Measurements from ENCODE around the gene ZXDA. TPM values are rescaled to one million over a fixed set of nuclear protein-coding genes. Genes with fewer than 3 reads are reported as not detected.
"Not testable (repeated sequence)": the region's sequence is repeated elsewhere in the genome, so short reads cannot be mapped to it uniquely, and the experiment has no call there.

Gene ZXDA, protein sequence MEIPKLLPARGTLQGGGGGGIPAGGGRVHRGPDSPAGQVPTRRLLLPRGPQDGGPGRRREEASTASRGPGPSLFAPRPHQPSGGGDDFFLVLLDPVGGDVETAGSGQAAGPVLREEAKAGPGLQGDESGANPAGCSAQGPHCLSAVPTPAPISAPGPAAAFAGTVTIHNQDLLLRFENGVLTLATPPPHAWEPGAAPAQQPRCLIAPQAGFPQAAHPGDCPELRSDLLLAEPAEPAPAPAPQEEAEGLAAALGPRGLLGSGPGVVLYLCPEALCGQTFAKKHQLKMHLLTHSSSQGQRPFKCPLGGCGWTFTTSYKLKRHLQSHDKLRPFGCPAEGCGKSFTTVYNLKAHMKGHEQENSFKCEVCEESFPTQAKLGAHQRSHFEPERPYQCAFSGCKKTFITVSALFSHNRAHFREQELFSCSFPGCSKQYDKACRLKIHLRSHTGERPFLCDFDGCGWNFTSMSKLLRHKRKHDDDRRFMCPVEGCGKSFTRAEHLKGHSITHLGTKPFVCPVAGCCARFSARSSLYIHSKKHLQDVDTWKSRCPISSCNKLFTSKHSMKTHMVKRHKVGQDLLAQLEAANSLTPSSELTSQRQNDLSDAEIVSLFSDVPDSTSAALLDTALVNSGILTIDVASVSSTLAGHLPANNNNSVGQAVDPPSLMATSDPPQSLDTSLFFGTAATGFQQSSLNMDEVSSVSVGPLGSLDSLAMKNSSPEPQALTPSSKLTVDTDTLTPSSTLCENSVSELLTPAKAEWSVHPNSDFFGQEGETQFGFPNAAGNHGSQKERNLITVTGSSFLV
- 1 to 10 TPM in 2 of 4 donors, under 1 TPM in 2; 0.45 to 4.3 (median 0.81) TPM for polyA plus RNA-seq
- long read RNA-seq, donor 1, full-length matches to known transcripts: 10 of 10 reads
- long read RNA-seq, donor 1, partial matches to known transcripts: 0 of 10 reads
- long read RNA-seq, donor 1, other reads (novel, unspliced or antisense): 0 of 10 reads
- long read RNA-seq, donor 2, full-length matches to known transcripts: 4 of 4 reads
- long read RNA-seq, donor 2, partial matches to known transcripts: 0 of 4 reads
- long read RNA-seq, donor 2, other reads (novel, unspliced or antisense): 0 of 4 reads
- long read RNA-seq, donor 3, full-length matches to known transcripts: 8 of 8 reads
- long read RNA-seq, donor 3, partial matches to known transcripts: 0 of 8 reads
- long read RNA-seq, donor 3, other reads (novel, unspliced or antisense): 0 of 8 reads
- long read RNA-seq, donor 4: 0 reads
- long read RNA-seq, donor 5: 0 reads
- long read RNA-seq, donor 6, full-length matches to known transcripts: 7 of 7 reads
- long read RNA-seq, donor 6, partial matches to known transcripts: 0 of 7 reads
- long read RNA-seq, donor 6, other reads (novel, unspliced or antisense): 0 of 7 reads
- long read RNA-seq, donor 7, full-length matches to known transcripts: 3 of 3 reads
- long read RNA-seq, donor 7, partial matches to known transcripts: 0 of 3 reads
- long read RNA-seq, donor 7, other reads (novel, unspliced or antisense): 0 of 3 reads
- long read RNA-seq, donor 8: 0 reads
- long read RNA-seq, donor 9: 0 reads
- long read RNA-seq, donor 10, full-length matches to known transcripts: 6 of 6 reads
- long read RNA-seq, donor 10, partial matches to known transcripts: 0 of 6 reads
- long read RNA-seq, donor 10, other reads (novel, unspliced or antisense): 0 of 6 reads

DNA sequence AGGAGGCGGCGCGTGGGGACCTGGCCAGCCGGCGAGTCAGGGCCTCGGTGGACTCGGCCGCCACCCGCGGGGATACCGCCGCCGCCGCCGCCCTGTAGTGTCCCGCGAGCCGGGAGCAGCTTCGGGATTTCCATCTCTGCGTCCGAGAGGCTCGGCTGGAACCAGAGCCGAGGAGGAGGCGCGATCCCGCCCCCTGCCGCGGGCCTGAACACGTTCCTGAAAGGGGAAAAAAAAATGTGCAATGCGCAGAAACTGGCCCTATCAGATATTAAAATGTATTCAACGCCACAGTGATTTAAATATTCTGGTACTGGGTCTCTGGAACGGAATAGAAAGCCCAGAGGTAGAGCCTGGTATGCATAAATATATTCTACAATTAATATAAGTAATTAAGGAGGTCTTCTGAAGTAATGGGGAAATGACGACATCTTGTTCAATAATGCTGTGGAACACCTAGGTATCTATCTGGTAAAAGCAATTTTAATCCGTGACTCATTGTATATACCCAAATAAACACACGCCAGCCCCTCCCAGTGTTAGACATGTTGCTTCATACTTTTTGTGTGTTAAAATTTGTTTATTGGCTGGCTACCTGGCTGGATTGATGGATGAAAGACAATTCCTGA is at the start of gene ZXDA:
Gene ZXDA (minus strand): TSS at position 172 of the 626 bp plus-strand sequence. CDS start 38 bp downstream, at position 134.
- WGBS, 3 donors: 0 to 31% (median 9%) methylated on average over 6 to 16 of the region's 35 CpGs
- peak; percentile 1 to 38 for DNase-seq
- peak; percentile 39 for FAIRE-seq
- H3K4me1 ChIP-seq (ENCODE audit: control insufficient read depth in 3 of 3, insufficient read depth in 2 of 3, low read depth in 1 of 3, low read length in 2 of 3); H3K9me3 ChIP-seq (ENCODE audit: control insufficient read depth in 2 of 2, insufficient read depth in 1 of 2, low read depth in 1 of 2, low read length in 1 of 2); H3K36me3 ChIP-seq (ENCODE audit: control insufficient read depth in 3 of 3, insufficient read depth in 2 of 3, low read depth in 1 of 3, low read length in 3 of 3); H3K27me3 ChIP-seq (ENCODE audit: control insufficient read depth in 3 of 3, insufficient read depth in 3 of 3, low read length in 3 of 3): not testable (repeated sequence)
- Histone ChIP-seq H3K27ac (ENCODE audit: low read depth in 1 of 3, low read length in 2 of 3) (peak within 1 kb of the TSS; percentile 66 to 90 (median 75)), H3K4me3 (ENCODE audit: low read depth in 1 of 3, low read length in 3 of 3) (peak within 1 kb of the TSS; percentile 29 to 46 (median 35))

- Histone ChIP-seq H3K9me3 (ENCODE audit: control insufficient read depth in 2 of 2, insufficient read depth in 1 of 2, low read depth in 1 of 2, low read length in 1 of 2) (peaks cover 0 to 18% of the 10 kb centered on the region in 2 donors), H3K4me3 (ENCODE audit: low read depth in 1 of 3, low read length in 3 of 3) (no peak overlapping the region), H3K27me3 (ENCODE audit: control insufficient read depth in 3 of 3, insufficient read depth in 3 of 3, low read length in 3 of 3) (no peaks in the 10 kb centered on the region), H3K27ac (ENCODE audit: low read depth in 1 of 3, low read length in 2 of 3) (peak overlapping the region in 1 of 3 donors; percentile 11), H3K4me1 (ENCODE audit: control insufficient read depth in 3 of 3, insufficient read depth in 2 of 3, low read depth in 1 of 3, low read length in 2 of 3) (no peaks in the 10 kb centered on the region), H3K36me3 (ENCODE audit: control insufficient read depth in 3 of 3, insufficient read depth in 2 of 3, low read depth in 1 of 3, low read length in 3 of 3) (no peaks in the 10 kb centered on the region)
- no peak for FAIRE-seq
- 29 to 38% (median 32%) methylated on average over 1 of the region's 1 CpG for WGBS, 3 donors
- no peak for DNase-seq
These were observed 42.0 kb upstream of the ZXDA start for GRCh38 chrX:57952320-57952678.

DNA sequence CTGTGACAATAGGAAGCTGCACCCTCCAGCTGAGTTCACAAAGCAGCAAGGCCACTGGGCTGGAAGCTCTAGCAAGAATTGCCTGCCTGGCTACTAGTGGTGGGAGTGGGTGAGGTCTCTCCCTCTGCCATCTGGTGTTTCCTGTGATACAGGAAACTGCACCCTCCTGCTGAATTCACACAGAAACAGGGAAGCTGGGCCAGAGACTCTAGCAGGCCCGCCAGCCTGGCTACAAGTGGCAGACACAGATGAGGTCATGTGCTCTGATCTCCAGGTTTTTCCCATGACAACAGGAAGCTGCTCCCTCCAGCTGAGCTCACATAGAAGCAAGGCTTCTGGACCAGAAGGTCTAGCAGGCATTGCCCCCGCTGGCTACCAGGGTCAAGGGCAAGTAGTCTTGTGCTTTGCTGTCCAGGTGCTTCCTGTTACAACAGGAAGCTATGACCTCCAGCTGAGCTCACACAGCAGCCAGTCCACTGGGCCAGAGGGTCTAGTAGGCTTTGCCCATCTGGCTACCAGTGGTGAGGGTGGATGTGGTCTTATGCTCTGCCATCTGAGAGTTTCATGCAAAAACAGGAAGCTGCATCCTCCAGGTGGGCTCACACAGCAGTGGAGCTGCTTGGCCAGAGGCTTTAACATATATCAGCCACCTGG is 41.5 kb upstream of the ZXDA start:
- FAIRE-seq (no peak), DNase-seq (no peak)
- 36 to 60% (median 52%) methylated on average over 2 of the region's 2 CpGs for WGBS, 3 donors

DNA sequence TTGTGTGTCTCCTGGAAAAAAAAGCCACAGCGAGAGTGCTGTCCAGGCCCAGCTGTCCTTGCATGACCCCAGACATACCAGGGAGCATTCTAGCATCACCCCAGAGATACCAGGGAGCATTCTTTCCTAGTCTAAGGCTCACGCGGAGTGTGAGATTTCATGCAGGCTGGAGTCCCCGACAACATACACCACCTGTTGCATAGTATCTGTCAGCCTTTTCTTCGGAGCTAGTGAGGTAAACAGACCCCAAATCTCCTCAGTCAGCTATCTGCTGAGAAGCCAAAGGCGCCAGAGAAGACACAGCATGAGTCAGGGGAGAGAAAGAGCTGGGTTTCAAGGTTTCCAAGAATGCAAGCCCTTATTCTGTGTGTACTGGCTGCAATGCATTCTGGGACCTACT is 23.1 kb upstream of the ZXDA start:
- no peaks in the 10 kb centered on the region for H3K4me1 ChIP-seq (ENCODE audit: control insufficient read depth in 3 of 3, insufficient read depth in 2 of 3, low read depth in 1 of 3, low read length in 2 of 3)
- WGBS, 3 donors: 62 to 69% (median 63%) methylated on average over 6 of the region's 6 CpGs
- H3K27me3 ChIP-seq (ENCODE audit: control insufficient read depth in 3 of 3, insufficient read depth in 3 of 3, low read length in 3 of 3): no peaks in the 10 kb centered on the region
- DNase-seq (no peak), FAIRE-seq (no peak)
- no peak overlapping the region for H3K27ac ChIP-seq (ENCODE audit: low read depth in 1 of 3, low read length in 2 of 3)
- no peak overlapping the region for H3K4me3 ChIP-seq (ENCODE audit: low read depth in 1 of 3, low read length in 3 of 3)
- H3K36me3 ChIP-seq (ENCODE audit: control insufficient read depth in 3 of 3, insufficient read depth in 2 of 3, low read depth in 1 of 3, low read length in 3 of 3): no peaks in the 10 kb centered on the region
- no peaks in the 10 kb centered on the region for H3K9me3 ChIP-seq (ENCODE audit: control insufficient read depth in 2 of 2, insufficient read depth in 1 of 2, low read depth in 1 of 2, low read length in 1 of 2)

More for the DNA sequence above, 41.5 kb upstream of the ZXDA start:
- Histone ChIP-seq H3K36me3 (ENCODE audit: control insufficient read depth in 3 of 3, insufficient read depth in 2 of 3, low read depth in 1 of 3, low read length in 3 of 3) (no peaks in the 10 kb centered on the region), H3K4me3 (ENCODE audit: low read depth in 1 of 3, low read length in 3 of 3) (no peak overlapping the region), H3K27me3 (ENCODE audit: control insufficient read depth in 3 of 3, insufficient read depth in 3 of 3, low read length in 3 of 3) (no peaks in the 10 kb centered on the region), H3K4me1 (ENCODE audit: control insufficient read depth in 3 of 3, insufficient read depth in 2 of 3, low read depth in 1 of 3, low read length in 2 of 3) (no peaks in the 10 kb centered on the region), H3K9me3 (ENCODE audit: control insufficient read depth in 2 of 2, insufficient read depth in 1 of 2, low read depth in 1 of 2, low read length in 1 of 2) (peaks cover 0 to 18% of the 10 kb centered on the region in 2 donors), H3K27ac (ENCODE audit: low read depth in 1 of 3, low read length in 2 of 3) (peak overlapping the region in 1 of 3 donors; percentile 54)

GRCh38 chrX:57932266-57932665 is 22.0 kb upstream of the ZXDA start:
- H3K9me3 ChIP-seq (ENCODE audit: control insufficient read depth in 2 of 2, insufficient read depth in 1 of 2, low read depth in 1 of 2, low read length in 1 of 2): no peaks in the 10 kb centered on the region

DNA sequence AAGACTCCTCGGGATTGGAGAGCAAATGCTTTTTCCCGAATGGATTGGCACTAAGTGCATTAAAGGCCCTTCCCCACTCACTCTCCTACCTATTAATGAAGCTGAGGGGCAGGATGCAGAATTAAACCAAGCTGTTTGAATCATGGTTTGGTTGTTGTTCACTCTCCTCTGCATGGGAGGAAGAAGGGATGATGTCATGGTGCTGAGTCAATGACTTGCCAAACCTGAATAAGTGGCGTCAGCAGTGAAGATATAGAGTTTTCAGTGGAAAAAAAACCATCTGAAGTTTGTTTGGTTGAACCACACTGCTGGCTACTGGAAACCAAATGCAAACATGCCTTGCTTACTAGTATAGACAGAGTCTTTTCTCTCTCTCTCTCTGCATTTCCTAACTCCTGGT is 19.8 kb upstream of the ZXDA start:
- 37 to 57% (median 41%) methylated on average over 3 of the region's 3 CpGs for WGBS, 3 donors
- H3K4me3 ChIP-seq (ENCODE audit: low read depth in 1 of 3, low read length in 3 of 3): no peak overlapping the region
- no peaks in the 10 kb centered on the region for H3K4me1 ChIP-seq (ENCODE audit: control insufficient read depth in 3 of 3, insufficient read depth in 2 of 3, low read depth in 1 of 3, low read length in 2 of 3)
- no peaks in the 10 kb centered on the region for H3K27me3 ChIP-seq (ENCODE audit: control insufficient read depth in 3 of 3, insufficient read depth in 3 of 3, low read length in 3 of 3)
- no peak overlapping the region for H3K27ac ChIP-seq (ENCODE audit: low read depth in 1 of 3, low read length in 2 of 3)
- no peaks in the 10 kb centered on the region for H3K36me3 ChIP-seq (ENCODE audit: control insufficient read depth in 3 of 3, insufficient read depth in 2 of 3, low read depth in 1 of 3, low read length in 3 of 3)
- FAIRE-seq (no peak), DNase-seq (no peak)
- no peaks in the 10 kb centered on the region for H3K9me3 ChIP-seq (ENCODE audit: control insufficient read depth in 2 of 2, insufficient read depth in 1 of 2, low read depth in 1 of 2, low read length in 1 of 2)

More at GRCh38 chrX:57932266-57932665, 22.0 kb upstream of the ZXDA start:
- no peak for FAIRE-seq
- Histone ChIP-seq H3K27me3 (ENCODE audit: control insufficient read depth in 3 of 3, insufficient read depth in 3 of 3, low read length in 3 of 3) (no peaks in the 10 kb centered on the region), H3K27ac (ENCODE audit: low read depth in 1 of 3, low read length in 2 of 3) (no peak overlapping the region), H3K4me3 (ENCODE audit: low read depth in 1 of 3, low read length in 3 of 3) (no peak overlapping the region), H3K4me1 (ENCODE audit: control insufficient read depth in 3 of 3, insufficient read depth in 2 of 3, low read depth in 1 of 3, low read length in 2 of 3) (no peaks in the 10 kb centered on the region), H3K36me3 (ENCODE audit: control insufficient read depth in 3 of 3, insufficient read depth in 2 of 3, low read depth in 1 of 3, low read length in 3 of 3) (no peaks in the 10 kb centered on the region)
- 22 to 44% (median 41%) methylated on average over 2 of the region's 2 CpGs for WGBS, 3 donors
- DNase-seq: no peak

- no peaks in the 10 kb centered on the region for H3K27me3 ChIP-seq (ENCODE audit: control insufficient read depth in 3 of 3, insufficient read depth in 3 of 3, low read length in 3 of 3)
- no peaks in the 10 kb centered on the region for H3K4me1 ChIP-seq (ENCODE audit: control insufficient read depth in 3 of 3, insufficient read depth in 2 of 3, low read depth in 1 of 3, low read length in 2 of 3)
- no peaks in the 10 kb centered on the region for H3K36me3 ChIP-seq (ENCODE audit: control insufficient read depth in 3 of 3, insufficient read depth in 2 of 3, low read depth in 1 of 3, low read length in 3 of 3)
- DNase-seq (peak; percentile 2 to 4), FAIRE-seq (no peak)
- no peak overlapping the region for H3K27ac ChIP-seq (ENCODE audit: low read depth in 1 of 3, low read length in 2 of 3)
- H3K4me3 ChIP-seq (ENCODE audit: low read depth in 1 of 3, low read length in 3 of 3): no peak overlapping the region
- H3K9me3 ChIP-seq (ENCODE audit: control insufficient read depth in 2 of 2, insufficient read depth in 1 of 2, low read depth in 1 of 2, low read length in 1 of 2): no peaks in the 10 kb centered on the region
These were observed 19.1 kb upstream of the ZXDA start for GRCh38 chrX:57929373-57929772.

Data from small intestine (tissue), 16 donors.